Neural cell (in vitro differentiated cells): ENCODE measurements around the gene SPEM3. TPM values are rescaled to one million over a fixed set of nuclear protein-coding genes. Genes with fewer than 3 reads are reported as not detected.
A peak's percentile ranks its signal among the peaks of the same experiment; 100 is the strongest.

ENCODE experiments used
- H2AFZ ChIP-seq: fragments of 200-600, 300-800 bp; sonication (generic), shearing (Covaris generic); 2 replicates; pipeline ENCODE4 v1.6.0; 2014; ENCODE audit warnings: low read depth, mild to moderate bottlenecking, antibody characterized with exemption, low read length, moderate library complexity
- H3F3A ChIP-seq: fragments of 200-600 bp; shearing (Covaris generic); 2 replicates; pipeline ENCODE4 v1.6.1; 2016; ENCODE audit warnings: mild to moderate bottlenecking, moderate library complexity, mixed read lengths, antibody characterized with exemption, low read length; ENCODE audit not compliant: insufficient read depth, poor library complexity, severe bottlenecking
- H3K27ac ChIP-seq: fragments of 200-600, 300-800 bp; sonication (generic), shearing (Covaris generic); 2 replicates; pipeline ENCODE4 v1.5.1; 2014; ENCODE audit warnings: mild to moderate bottlenecking, low read length, moderate library complexity
- H3K27me3 ChIP-seq: fragments of 300-800, 200-600 bp; sonication (generic), shearing (Covaris generic); 2 replicates; pipeline ENCODE4 v1.6.0; 2014; ENCODE audit warnings: mild to moderate bottlenecking, low read depth, low read length, moderate library complexity; ENCODE audit not compliant: insufficient read depth
- H3K36me3 ChIP-seq: fragments of 300-800, 200-600 bp; sonication (generic), shearing (Covaris generic); 2 replicates; pipeline ENCODE4 v1.5.1; 2014; ENCODE audit warnings: mild to moderate bottlenecking, antibody characterized with exemption, low read length, moderate library complexity; ENCODE audit not compliant: insufficient read depth
- H3K4me2 ChIP-seq: fragments of 300-800, 200-600 bp; sonication (generic), shearing (Covaris generic); 2 replicates; pipeline ENCODE4 v1.6.0; 2014; ENCODE audit warnings: mild to moderate bottlenecking, low read length
- H3K4me3 ChIP-seq: fragments of 300-800, 200-600 bp; sonication (generic), shearing (Covaris generic); 2 replicates; pipeline ENCODE4 v1.5.1; 2014; ENCODE audit warnings: mild to moderate bottlenecking, low read length, moderate library complexity
- H3K79me2 ChIP-seq: fragments of 200-600 bp; shearing (Covaris generic); replicated peaks from 2 replicates; pipeline ENCODE4 v1.6.0; 2014; ENCODE audit warnings: mild to moderate bottlenecking, low read length, moderate library complexity; ENCODE audit not compliant: insufficient read depth
- H3K9ac ChIP-seq: fragments of 300-800, 200-600 bp; sonication (generic), shearing (Covaris generic); 2 replicates; pipeline ENCODE4 v1.6.1; 2016; ENCODE audit warnings: mild to moderate bottlenecking, low read length, mixed read lengths
- H3K9me2 ChIP-seq: fragments of 200-600 bp; shearing (Covaris generic); 2 replicates; pipeline ENCODE4 v1.6.1; 2016; ENCODE audit warnings: mild to moderate bottlenecking, low read length, mixed read lengths; ENCODE audit not compliant: insufficient read depth
- H3K9me3 ChIP-seq: fragments of 200-600, 300-800 bp; sonication (generic), shearing (Covaris generic); 2 replicates; pipeline ENCODE4 v1.6.1; 2016; ENCODE audit warnings: mild to moderate bottlenecking, mixed run types, low read length, moderate library complexity, mixed read lengths
- H4K20me1 ChIP-seq: fragments of 200-600 bp; shearing (Covaris generic); 2 replicates; pipeline ENCODE4 v1.6.1; 2016; ENCODE audit warnings: mild to moderate bottlenecking, mixed run types; ENCODE audit not compliant: insufficient read depth
- EP300 ChIP-seq: fragments of 450-650 bp; conservative IDR thresholded peaks from 2 replicates; pipeline ENCODE4 v1.6.1; 2014; ENCODE audit warnings: antibody characterized with exemption, mild to moderate bottlenecking, moderate library complexity; ENCODE audit not compliant: poor library complexity, severe bottlenecking
- EZH2 ChIP-seq: fragments of 200-600, 300-800 bp; shearing (Covaris generic), sonication (generic); IDR thresholded peaks from 2 replicates; pipeline ENCODE4 v1.6.1; 2014; ENCODE audit warnings: antibody characterized with exemption, low read length, borderline replicate concordance, mild to moderate bottlenecking; ENCODE audit not compliant: insufficient read depth, poor library complexity, severe bottlenecking
- MXI1 ChIP-seq: fragments of 450-650 bp; conservative IDR thresholded peaks from 2 replicates; pipeline ENCODE4 v1.6.1; 2014; ENCODE audit warnings: antibody characterized with exemption, mild to moderate bottlenecking; ENCODE audit not compliant: poor library complexity, severe bottlenecking
- POLR2AphosphoS5 ChIP-seq: IDR thresholded peaks from 2 replicates; pipeline ENCODE4 v1.6.1; 2012
- RAD21 ChIP-seq: fragments of 450-650 bp; conservative IDR thresholded peaks from 2 replicates; pipeline ENCODE4 v1.6.1; 2014; ENCODE audit warnings: antibody characterized with exemption, mild to moderate bottlenecking, moderate library complexity
- SMC3 ChIP-seq: fragments of 450-650 bp; conservative IDR thresholded peaks from 2 replicates; pipeline ENCODE4 v1.6.1; 2014; ENCODE audit warnings: antibody characterized with exemption, mild to moderate bottlenecking, moderate library complexity; ENCODE audit not compliant: poor library complexity
- TAF1 ChIP-seq: IDR thresholded peaks from 2 replicates; pipeline ENCODE4 v1.6.1; 2012; ENCODE audit warnings: low read depth
- polyA plus RNA-seq: library from polyadenylated mRNA; depleted of rRNA; stranded (reverse); fragments of >200 nt; gene quantifications from 2 replicates; pipeline ENCODE4 v1.2.3, GENCODE V29; 2014
- TF ChIP-seq, protein P1 (sequence below): IDR thresholded peaks from 2 replicates; pipeline ENCODE4 v1.6.1; 2012; ENCODE audit warnings: borderline replicate concordance
- TF ChIP-seq, protein P2 (sequence below): fragments of 450-650 bp; IDR thresholded peaks from 2 replicates; pipeline ENCODE4 v1.5.1; 2014; ENCODE audit warnings: antibody characterized with exemption, mild to moderate bottlenecking, moderate library complexity; ENCODE audit not compliant: poor library complexity, severe bottlenecking

The SPEM3 gene
- polyA plus RNA-seq, 1 donor from 2014 or later: not detected

DNA sequence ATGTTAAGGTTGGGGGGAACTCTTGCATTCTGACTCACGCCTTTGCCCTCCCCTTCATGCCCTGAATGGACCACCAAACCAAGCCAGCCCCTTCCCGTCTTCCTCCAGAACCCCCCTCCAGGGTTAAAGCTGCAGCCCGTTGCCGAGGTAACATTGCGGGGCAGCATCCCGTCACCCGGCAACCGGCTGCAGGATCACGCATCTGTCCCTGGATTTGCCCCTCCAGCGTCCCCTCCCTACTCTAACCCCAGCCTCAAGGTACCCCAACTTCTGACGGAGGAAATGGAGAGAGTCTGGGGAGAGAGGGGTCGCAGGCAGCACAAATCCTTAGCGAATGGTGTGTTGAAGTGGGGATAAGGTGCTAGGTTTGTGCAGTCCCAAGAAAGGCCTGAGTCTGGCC is 21.6 kb upstream of the SPEM3 start:
- Histone ChIP-seq H3K27ac (peak overlapping the region; percentile 31), H3F3A (peaks cover 5% of the 10 kb centered on the region), H3K9ac (peak overlapping the region; percentile 98), H2AFZ (no peak overlapping the region), H3K36me3 (no peaks in the 10 kb centered on the region), H3K9me2 (no peaks in the 10 kb centered on the region), H3K4me3 (peak overlapping the region; percentile 88), H4K20me1 (peaks cover 2% of the 10 kb centered on the region), H3K79me2 (peaks cover 32% of the 10 kb centered on the region), H3K4me2 (peak overlapping the region; percentile 73), H3K27me3 (no peaks in the 10 kb centered on the region), H3K9me3 (no peaks in the 10 kb centered on the region)
- TF ChIP-seq, protein P1, sequence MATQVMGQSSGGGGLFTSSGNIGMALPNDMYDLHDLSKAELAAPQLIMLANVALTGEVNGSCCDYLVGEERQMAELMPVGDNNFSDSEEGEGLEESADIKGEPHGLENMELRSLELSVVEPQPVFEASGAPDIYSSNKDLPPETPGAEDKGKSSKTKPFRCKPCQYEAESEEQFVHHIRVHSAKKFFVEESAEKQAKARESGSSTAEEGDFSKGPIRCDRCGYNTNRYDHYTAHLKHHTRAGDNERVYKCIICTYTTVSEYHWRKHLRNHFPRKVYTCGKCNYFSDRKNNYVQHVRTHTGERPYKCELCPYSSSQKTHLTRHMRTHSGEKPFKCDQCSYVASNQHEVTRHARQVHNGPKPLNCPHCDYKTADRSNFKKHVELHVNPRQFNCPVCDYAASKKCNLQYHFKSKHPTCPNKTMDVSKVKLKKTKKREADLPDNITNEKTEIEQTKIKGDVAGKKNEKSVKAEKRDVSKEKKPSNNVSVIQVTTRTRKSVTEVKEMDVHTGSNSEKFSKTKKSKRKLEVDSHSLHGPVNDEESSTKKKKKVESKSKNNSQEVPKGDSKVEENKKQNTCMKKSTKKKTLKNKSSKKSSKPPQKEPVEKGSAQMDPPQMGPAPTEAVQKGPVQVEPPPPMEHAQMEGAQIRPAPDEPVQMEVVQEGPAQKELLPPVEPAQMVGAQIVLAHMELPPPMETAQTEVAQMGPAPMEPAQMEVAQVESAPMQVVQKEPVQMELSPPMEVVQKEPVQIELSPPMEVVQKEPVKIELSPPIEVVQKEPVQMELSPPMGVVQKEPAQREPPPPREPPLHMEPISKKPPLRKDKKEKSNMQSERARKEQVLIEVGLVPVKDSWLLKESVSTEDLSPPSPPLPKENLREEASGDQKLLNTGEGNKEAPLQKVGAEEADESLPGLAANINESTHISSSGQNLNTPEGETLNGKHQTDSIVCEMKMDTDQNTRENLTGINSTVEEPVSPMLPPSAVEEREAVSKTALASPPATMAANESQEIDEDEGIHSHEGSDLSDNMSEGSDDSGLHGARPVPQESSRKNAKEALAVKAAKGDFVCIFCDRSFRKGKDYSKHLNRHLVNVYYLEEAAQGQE: no peak
- TF ChIP-seq POLR2AphosphoS5 (no peak), EZH2 (no peak), SMC3 (no peak), RAD21 (no peak), TAF1 (no peak), MXI1 (no peak), EP300 (no peak)
- TF ChIP-seq, protein P2, sequence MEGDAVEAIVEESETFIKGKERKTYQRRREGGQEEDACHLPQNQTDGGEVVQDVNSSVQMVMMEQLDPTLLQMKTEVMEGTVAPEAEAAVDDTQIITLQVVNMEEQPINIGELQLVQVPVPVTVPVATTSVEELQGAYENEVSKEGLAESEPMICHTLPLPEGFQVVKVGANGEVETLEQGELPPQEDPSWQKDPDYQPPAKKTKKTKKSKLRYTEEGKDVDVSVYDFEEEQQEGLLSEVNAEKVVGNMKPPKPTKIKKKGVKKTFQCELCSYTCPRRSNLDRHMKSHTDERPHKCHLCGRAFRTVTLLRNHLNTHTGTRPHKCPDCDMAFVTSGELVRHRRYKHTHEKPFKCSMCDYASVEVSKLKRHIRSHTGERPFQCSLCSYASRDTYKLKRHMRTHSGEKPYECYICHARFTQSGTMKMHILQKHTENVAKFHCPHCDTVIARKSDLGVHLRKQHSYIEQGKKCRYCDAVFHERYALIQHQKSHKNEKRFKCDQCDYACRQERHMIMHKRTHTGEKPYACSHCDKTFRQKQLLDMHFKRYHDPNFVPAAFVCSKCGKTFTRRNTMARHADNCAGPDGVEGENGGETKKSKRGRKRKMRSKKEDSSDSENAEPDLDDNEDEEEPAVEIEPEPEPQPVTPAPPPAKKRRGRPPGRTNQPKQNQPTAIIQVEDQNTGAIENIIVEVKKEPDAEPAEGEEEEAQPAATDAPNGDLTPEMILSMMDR: no peak

DNA sequence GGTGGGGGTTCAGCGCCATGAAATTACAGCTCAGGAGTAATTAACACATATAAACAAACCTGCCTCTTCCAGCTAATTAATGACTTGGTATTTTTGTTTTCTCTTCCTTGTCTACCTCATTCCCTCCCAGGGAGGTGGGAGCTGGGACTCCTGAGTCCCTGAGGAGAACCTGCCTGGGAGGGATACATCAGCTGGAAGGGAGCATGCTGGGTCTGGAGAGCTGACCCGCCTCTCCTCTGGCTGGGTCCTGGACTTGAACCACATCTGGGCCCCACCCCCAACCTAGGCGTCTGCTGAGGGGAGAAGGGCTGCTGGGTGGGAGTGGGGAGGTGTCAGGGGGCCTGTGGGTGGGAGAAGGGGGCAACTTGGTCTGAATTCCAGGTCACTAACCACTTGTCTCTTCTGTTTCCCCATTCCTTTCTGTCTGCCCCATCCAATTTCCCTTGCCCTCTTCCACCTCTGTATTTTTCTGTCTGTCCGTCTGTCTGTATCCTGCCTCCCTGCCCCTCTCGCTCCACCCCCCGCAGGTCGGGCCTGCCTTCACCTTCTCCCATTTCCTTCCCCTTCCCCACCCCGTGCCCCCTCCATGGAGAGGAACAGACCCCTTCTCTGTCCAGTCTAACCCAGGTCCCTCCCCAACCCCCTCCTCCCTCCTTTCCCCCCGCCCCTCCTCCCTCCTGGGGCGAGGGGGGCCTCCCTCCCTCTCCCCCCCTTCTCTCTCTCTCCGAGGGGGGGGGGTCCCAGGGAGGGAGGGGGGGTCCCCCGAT is 21.0 kb upstream of the SPEM3 start, which contains the start of gene NLGN2:
TSS of gene NLGN2 (plus strand) at position 361 of the 767 bp plus-strand sequence. CDS start 411 bp downstream, outside the sequence.
- peak within 1 kb of the TSS; percentile 98 for H3K9ac ChIP-seq
- no peaks in the 10 kb centered on the region for H3K9me3 ChIP-seq
- peak within 1 kb of the TSS; percentile 31 for H3K27ac ChIP-seq

More for the DNA sequence above, 21.0 kb upstream of the SPEM3 start, which contains the start of gene NLGN2:
- Histone ChIP-seq H3K4me2 (peak within 1 kb of the TSS; percentile 73), H3K27me3 (no peaks in the 10 kb centered on the region), H3K36me3 (no peaks in the 10 kb centered on the region), H3K4me3 (peak within 1 kb of the TSS; percentile 88), H4K20me1 (peaks cover 2% of the 10 kb centered on the region), H3K9me2 (no peaks in the 10 kb centered on the region), H2AFZ (no peak within 1 kb of the TSS), H3F3A (peaks cover 5% of the 10 kb centered on the region), H3K79me2 (peaks cover 32% of the 10 kb centered on the region)
- TF ChIP-seq TAF1 (no peak), EZH2 (no peak), POLR2AphosphoS5 (no peak), RAD21 (no peak), SMC3 (no peak), MXI1 (no peak), EP300 (no peak)
